Panc1 (cell line): ENCODE measurements around the gene STK32C. TPM values are rescaled to one million over a fixed set of nuclear protein-coding genes. Genes with fewer than 3 reads are reported as not detected.

Experiments
- ATAC-seq: fragments of 200-7000 bp; cut with Tn5 transposase; 2 replicates; pipeline ENCODE4 v1.9.1; 2020; ENCODE audit warnings: mild to moderate bottlenecking, moderate library complexity
- BruUV-seq: library from RNA; stranded (reverse); fragments of 400-500 nt; replicated peaks from 2 replicates; lab custom pipeline; 2021; lab: Mats Ljungman, UMichigan
- CTCF ChIA-PET: fragments of 300-600 bp; sonication (Branson Sonifier 250); formaldehyde crosslinking; loops from one replicate; lab custom pipeline; 2022; ENCODE audit warnings: antibody characterized with exemption; lab: Charles Lee
- POLR2A ChIA-PET: fragments of 300-600 bp; sonication (Branson Sonifier 250); formaldehyde crosslinking; loops from one replicate; lab custom pipeline; 2022; ENCODE audit warnings: antibody characterized with exemption; lab: Charles Lee
- DNase-seq: peaks from one replicate; pipeline ENCODE4 v3.0.0-alpha.2; 2010; ENCODE audit warnings: low read depth, low spot score
- H3K27ac ChIP-seq: 2 replicates; pipeline ENCODE4 v1.5.1; 2011; ENCODE audit warnings: mild to moderate bottlenecking, low read length, inconsistent platforms
- H3K27me3 ChIP-seq: fragments of 200-500 bp; sonication (Bioruptor generic); 2 replicates; pipeline ENCODE4 v1.6.0; 2014; ENCODE audit warnings: low read length, inconsistent platforms; ENCODE audit not compliant: control insufficient read depth, insufficient read depth
- H3K36me3 ChIP-seq: fragments of 200-500 bp; sonication (Bioruptor generic); 2 replicates; pipeline ENCODE4 v1.5.1; 2014; ENCODE audit warnings: inconsistent platforms, mild to moderate bottlenecking, low read length, moderate library complexity; ENCODE audit not compliant: control insufficient read depth, insufficient read depth
- H3K4me1 ChIP-seq: 2 replicates; pipeline ENCODE4 v1.5.1; 2011; ENCODE audit warnings: inconsistent platforms, mild to moderate bottlenecking, low read length, moderate library complexity; ENCODE audit not compliant: control insufficient read depth, insufficient read depth
- H3K4me3 ChIP-seq, 2 experiments: 2 replicates each; pipeline ENCODE4 v1.5.1; 2011 to 2012; ENCODE audit warnings: low read depth in 2 of 2, low read length in 2 of 2, mild to moderate bottlenecking in 2 of 2, inconsistent platforms in 1 of 2, moderate library complexity in 1 of 2
- H3K9me3 ChIP-seq: fragments of 200-500 bp; sonication (Bioruptor generic); 2 replicates; pipeline ENCODE4 v1.5.1; 2014; ENCODE audit warnings: low read depth, mild to moderate bottlenecking, inconsistent platforms, low read length, moderate library complexity; ENCODE audit not compliant: control insufficient read depth, insufficient read depth
- POLR2AphosphoS5 ChIP-seq: IDR thresholded peaks from 2 replicates; pipeline ENCODE4 v1.6.1; 2012; ENCODE audit warnings: mild to moderate bottlenecking, low read depth, low read length, moderate library complexity
- SIN3A ChIP-seq: IDR thresholded peaks from 2 replicates; pipeline ENCODE4 v1.6.1; 2012; ENCODE audit warnings: low read depth, mild to moderate bottlenecking, low read length, moderate library complexity, borderline replicate concordance; ENCODE audit not compliant: insufficient read depth
- TCF7L2 ChIP-seq: IDR thresholded peaks from 2 replicates; pipeline ENCODE4 v1.6.1; 2011; ENCODE audit warnings: mild to moderate bottlenecking, low read depth, low read length, inconsistent platforms
- in situ Hi-C: cut with HindIII; loops from 2 replicates; pipeline ENCODE4 v1.10.0; 2016; ENCODE audit warnings: low sequenced_read_pairs, low pct_unique_long_range_greater_than_20kb
- intact Hi-C: fragments of 100-400 bp; cut with micrococcal nuclease; formaldehyde crosslinking; loops from one replicate; pipeline ENCODE4 v1.10.0; 2022; ENCODE audit not compliant: unreplicated experiment
- total RNA-seq: library from RNA; stranded (reverse); gene quantifications from one replicate; pipeline ENCODE4 v1.2.1, GENCODE V29; 2021; ENCODE audit not compliant: unreplicated experiment
- TF ChIP-seq, protein P1 (sequence below), 2 experiments: IDR thresholded peaks; 2 replicates each; pipeline ENCODE4 v1.6.1; 2011 to 2012; ENCODE audit warnings: low read depth in 2 of 2, control low read depth in 1 of 2, low read length in 1 of 2, mild to moderate bottlenecking in 1 of 2, moderate library complexity in 1 of 2; ENCODE audit not compliant: insufficient read depth in 1 of 2
- TF ChIP-seq, protein P2 (sequence below): fragments of 450-650 bp; IDR thresholded peaks from 2 replicates; pipeline ENCODE4 v1.5.1; 2017; ENCODE audit warnings: mild to moderate bottlenecking

STK32C gene
- total RNA-seq, 1 experiment from 2014 or later: 53.7 TPM

GRCh38 chr10:132347211-132347930, 39.6 kb upstream of the STK32C start:
- BruUV-seq: no TSS peak
- DNase-seq: no peak
- POLR2A ChIA-PET: no interaction called here
- no peak overlapping the region for H3K4me3 ChIP-seq
- no peaks in the 10 kb centered on the region for H3K9me3 ChIP-seq
- in situ Hi-C loops (no loop called here), intact Hi-C loops (no loop called here)
- no peak for ATAC-seq
- no peaks in the 10 kb centered on the region for H3K27me3 ChIP-seq
- no peaks in the 10 kb centered on the region for H3K4me1 ChIP-seq
- no peaks in the 10 kb centered on the region for H3K36me3 ChIP-seq
- CTCF ChIA-PET: no interaction called here
- H3K27ac ChIP-seq: no peak overlapping the region
- TF ChIP-seq TCF7L2 (no peak), SIN3A (no peak), POLR2AphosphoS5 (no peak)
- TF ChIP-seq, protein P1, sequence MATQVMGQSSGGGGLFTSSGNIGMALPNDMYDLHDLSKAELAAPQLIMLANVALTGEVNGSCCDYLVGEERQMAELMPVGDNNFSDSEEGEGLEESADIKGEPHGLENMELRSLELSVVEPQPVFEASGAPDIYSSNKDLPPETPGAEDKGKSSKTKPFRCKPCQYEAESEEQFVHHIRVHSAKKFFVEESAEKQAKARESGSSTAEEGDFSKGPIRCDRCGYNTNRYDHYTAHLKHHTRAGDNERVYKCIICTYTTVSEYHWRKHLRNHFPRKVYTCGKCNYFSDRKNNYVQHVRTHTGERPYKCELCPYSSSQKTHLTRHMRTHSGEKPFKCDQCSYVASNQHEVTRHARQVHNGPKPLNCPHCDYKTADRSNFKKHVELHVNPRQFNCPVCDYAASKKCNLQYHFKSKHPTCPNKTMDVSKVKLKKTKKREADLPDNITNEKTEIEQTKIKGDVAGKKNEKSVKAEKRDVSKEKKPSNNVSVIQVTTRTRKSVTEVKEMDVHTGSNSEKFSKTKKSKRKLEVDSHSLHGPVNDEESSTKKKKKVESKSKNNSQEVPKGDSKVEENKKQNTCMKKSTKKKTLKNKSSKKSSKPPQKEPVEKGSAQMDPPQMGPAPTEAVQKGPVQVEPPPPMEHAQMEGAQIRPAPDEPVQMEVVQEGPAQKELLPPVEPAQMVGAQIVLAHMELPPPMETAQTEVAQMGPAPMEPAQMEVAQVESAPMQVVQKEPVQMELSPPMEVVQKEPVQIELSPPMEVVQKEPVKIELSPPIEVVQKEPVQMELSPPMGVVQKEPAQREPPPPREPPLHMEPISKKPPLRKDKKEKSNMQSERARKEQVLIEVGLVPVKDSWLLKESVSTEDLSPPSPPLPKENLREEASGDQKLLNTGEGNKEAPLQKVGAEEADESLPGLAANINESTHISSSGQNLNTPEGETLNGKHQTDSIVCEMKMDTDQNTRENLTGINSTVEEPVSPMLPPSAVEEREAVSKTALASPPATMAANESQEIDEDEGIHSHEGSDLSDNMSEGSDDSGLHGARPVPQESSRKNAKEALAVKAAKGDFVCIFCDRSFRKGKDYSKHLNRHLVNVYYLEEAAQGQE (IDR thresholded peaks at IDR 0.05; ENCODE audit: insufficient read depth in 1 of 2, low read depth in 2 of 2, low read length in 1 of 2): no peak
- TF ChIP-seq, protein P2, sequence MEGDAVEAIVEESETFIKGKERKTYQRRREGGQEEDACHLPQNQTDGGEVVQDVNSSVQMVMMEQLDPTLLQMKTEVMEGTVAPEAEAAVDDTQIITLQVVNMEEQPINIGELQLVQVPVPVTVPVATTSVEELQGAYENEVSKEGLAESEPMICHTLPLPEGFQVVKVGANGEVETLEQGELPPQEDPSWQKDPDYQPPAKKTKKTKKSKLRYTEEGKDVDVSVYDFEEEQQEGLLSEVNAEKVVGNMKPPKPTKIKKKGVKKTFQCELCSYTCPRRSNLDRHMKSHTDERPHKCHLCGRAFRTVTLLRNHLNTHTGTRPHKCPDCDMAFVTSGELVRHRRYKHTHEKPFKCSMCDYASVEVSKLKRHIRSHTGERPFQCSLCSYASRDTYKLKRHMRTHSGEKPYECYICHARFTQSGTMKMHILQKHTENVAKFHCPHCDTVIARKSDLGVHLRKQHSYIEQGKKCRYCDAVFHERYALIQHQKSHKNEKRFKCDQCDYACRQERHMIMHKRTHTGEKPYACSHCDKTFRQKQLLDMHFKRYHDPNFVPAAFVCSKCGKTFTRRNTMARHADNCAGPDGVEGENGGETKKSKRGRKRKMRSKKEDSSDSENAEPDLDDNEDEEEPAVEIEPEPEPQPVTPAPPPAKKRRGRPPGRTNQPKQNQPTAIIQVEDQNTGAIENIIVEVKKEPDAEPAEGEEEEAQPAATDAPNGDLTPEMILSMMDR: no peak

GRCh38 chr10:132346806-132347205, 39.1 kb upstream of the STK32C start:
- Histone ChIP-seq H3K27ac (no peak overlapping the region), H3K36me3 (no peaks in the 10 kb centered on the region), H3K4me3 (no peak overlapping the region), H3K9me3 (no peaks in the 10 kb centered on the region), H3K27me3 (no peaks in the 10 kb centered on the region), H3K4me1 (no peaks in the 10 kb centered on the region)
- BruUV-seq: no TSS peak
- ChIA-PET CTCF (no interaction called here), POLR2A (no interaction called here)
- in situ Hi-C loops: no loop called here
- no peak for DNase-seq
- no peak for ATAC-seq
- intact Hi-C loops: no loop called here
- TF ChIP-seq POLR2AphosphoS5: no peak

DNA sequence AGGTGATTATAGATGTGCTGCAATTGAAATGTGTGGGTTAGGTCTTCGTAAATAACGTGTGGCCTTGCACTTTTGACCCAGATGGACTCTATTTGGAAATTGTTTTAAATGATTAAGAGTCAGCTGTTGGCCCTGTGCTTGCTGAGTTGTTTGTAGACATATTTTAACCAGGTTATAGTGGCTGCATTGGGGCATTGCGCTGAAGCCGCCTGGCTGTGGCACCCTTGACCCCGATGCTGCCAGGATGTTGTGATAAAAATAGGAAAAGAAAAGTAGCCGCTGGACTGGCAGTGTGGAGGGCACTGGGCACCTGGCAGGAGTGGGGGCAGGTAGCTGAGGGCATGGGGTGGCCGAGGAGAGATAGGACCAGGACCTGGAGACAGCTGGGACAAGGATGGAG, 37.6 kb upstream of the STK32C start:
- in situ Hi-C loops (no loop called here), intact Hi-C loops (no loop called here)

More for the DNA sequence above, 37.6 kb upstream of the STK32C start:
- ATAC-seq (no peak), DNase-seq (no peak)
- no peak overlapping the region for H3K4me3 ChIP-seq
- ChIA-PET POLR2A (no interaction called here), CTCF (no interaction called here)
- BruUV-seq: no TSS peak
- H3K36me3 ChIP-seq: no peaks in the 10 kb centered on the region
- H3K27me3 ChIP-seq: no peaks in the 10 kb centered on the region
- no peaks in the 10 kb centered on the region for H3K9me3 ChIP-seq
- TF ChIP-seq, protein P1 (IDR thresholded peaks at IDR 0.05; ENCODE audit: insufficient read depth in 1 of 2, low read depth in 2 of 2, low read length in 1 of 2): no peak
- TF ChIP-seq POLR2AphosphoS5: no peak
- TF ChIP-seq, protein P2: no peak
- TF ChIP-seq SIN3A: no peak
- TF ChIP-seq TCF7L2: no peak
- H3K27ac ChIP-seq: no peak overlapping the region
- H3K4me1 ChIP-seq: no peaks in the 10 kb centered on the region
